Measurements from ENCODE around the gene DOCK1.

The DOCK1 gene

GRCh38 chr10:127375461-127375860, 470.2 kb downstream of the DOCK1 start:
- DNase-seq = no peak

- DNase-seq = no peak
Observed at GRCh38 chr10:127376071-127376470, 470.8 kb downstream of the DOCK1 start.

GRCh38 chr10:127378628-127379027, 473.4 kb downstream of the DOCK1 start:
- DNase-seq = no peak

GRCh38 chr10:127384532-127384931, 479.3 kb downstream of the DOCK1 start:
- DNase-seq = no peak

GRCh38 chr10:127385066-127385465, 479.8 kb downstream of the DOCK1 start:
- DNase-seq = no peak

- DNase-seq = no peak
Observed at GRCh38 chr10:127386606-127387327, 481.5 kb downstream of the DOCK1 start.

- DNase-seq = no peak
Observed at GRCh38 chr10:127391875-127392274, 486.6 kb downstream of the DOCK1 start.

- DNase-seq = no peak
Observed at GRCh38 chr10:127392351-127393235, 487.4 kb downstream of the DOCK1 start.

- no peak for DNase-seq
Observed at GRCh38 chr10:127398140-127398970, 493.1 kb downstream of the DOCK1 start.

- no peak for DNase-seq
Observed at GRCh38 chr10:127398971-127399365, 493.7 kb downstream of the DOCK1 start.

- DNase-seq = no peak
Observed at GRCh38 chr10:127399668-127400067, 494.4 kb downstream of the DOCK1 start.

GRCh38 chr10:127400216-127400615, 495.0 kb downstream of the DOCK1 start:
- no peak for DNase-seq

GRCh38 chr10:127402596-127403409, 497.6 kb downstream of the DOCK1 start:
- DNase-seq = no peak

- no peak for DNase-seq
Observed at GRCh38 chr10:127405221-127405620, 500.0 kb downstream of the DOCK1 start.

GRCh38 chr10:127406018-127406550, 500.9 kb downstream of the DOCK1 start:
- no peak for DNase-seq

- DNase-seq = no peak
Observed at GRCh38 chr10:127407551-127407950, 502.3 kb downstream of the DOCK1 start.

GRCh38 chr10:127408112-127408710, 503.0 kb downstream of the DOCK1 start:
- no peak for DNase-seq

GRCh38 chr10:127408733-127409132, 503.5 kb downstream of the DOCK1 start:
- no peak for DNase-seq

- DNase-seq = no peak
Observed at GRCh38 chr10:127410030-127410429, 504.8 kb downstream of the DOCK1 start.

- no peak for DNase-seq
Observed at GRCh38 chr10:127411062-127411461, 505.8 kb downstream of the DOCK1 start.

- no peak for DNase-seq
Observed at GRCh38 chr10:127413326-127413725, 508.1 kb downstream of the DOCK1 start.

- DNase-seq = no peak
Observed at GRCh38 chr10:127414024-127414423, 508.8 kb downstream of the DOCK1 start.

Data from NCI-H2227 treated with DMSO at 0.1 percent for 48 hours (cell line).